T47D (cell line): ENCODE results near the gene GNB5.
A peak's percentile ranks its signal among the peaks of the same experiment; 100 is the strongest.
"Not testable (repeated sequence)": the region's sequence is repeated elsewhere in the genome, so short reads cannot be mapped to it uniquely, and the experiment has no call there.

Source experiments
- DNase-seq, 2 experiments: peaks; one replicate each; pipeline versions ENCODE4 v3.0.0 to v3.0.0-alpha.2; 2011 to 2012; ENCODE audit warnings: low read depth in 1 of 2, low spot score in 1 of 2
- JUND ChIP-seq: IDR thresholded peaks from 2 replicates; pipeline ENCODE4 v1.6.1; 2012; ENCODE audit warnings: low read depth
- in situ Hi-C: cut with HindIII; loops from 2 replicates; pipeline ENCODE4 v1.10.0; 2016; ENCODE audit warnings: low sequenced_read_pairs, low pct_unique_long_range_greater_than_20kb

Gene GNB5

DNA sequence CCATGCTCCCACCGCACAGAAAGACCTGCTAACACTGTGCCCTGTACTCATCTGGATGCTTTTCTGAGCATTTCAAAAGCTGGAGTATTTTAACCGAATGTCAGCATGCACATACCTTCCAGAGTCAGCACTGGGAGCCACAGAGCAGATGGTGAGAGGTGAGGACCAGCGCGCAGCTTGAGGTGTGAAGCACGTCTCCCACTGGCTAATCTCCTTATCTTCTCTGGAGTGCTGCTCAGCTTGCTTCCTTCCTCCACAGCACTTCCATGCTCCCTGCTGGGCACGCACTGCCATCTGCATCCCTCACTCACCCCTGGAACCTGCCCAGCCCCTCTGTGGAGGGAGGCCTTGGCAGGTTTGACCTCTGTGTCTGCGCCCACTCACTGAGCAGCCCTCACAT, at the start of gene GNB5:
Gene GNB5, minus strand, starts transcription at position 186 of the 400 bp plus-strand sequence. CDS start 6,716 bp downstream, outside the sequence.
- in situ Hi-C loops = no loop called here
- TF ChIP-seq JUND = no peak
- DNase-seq = no peak

DNA sequence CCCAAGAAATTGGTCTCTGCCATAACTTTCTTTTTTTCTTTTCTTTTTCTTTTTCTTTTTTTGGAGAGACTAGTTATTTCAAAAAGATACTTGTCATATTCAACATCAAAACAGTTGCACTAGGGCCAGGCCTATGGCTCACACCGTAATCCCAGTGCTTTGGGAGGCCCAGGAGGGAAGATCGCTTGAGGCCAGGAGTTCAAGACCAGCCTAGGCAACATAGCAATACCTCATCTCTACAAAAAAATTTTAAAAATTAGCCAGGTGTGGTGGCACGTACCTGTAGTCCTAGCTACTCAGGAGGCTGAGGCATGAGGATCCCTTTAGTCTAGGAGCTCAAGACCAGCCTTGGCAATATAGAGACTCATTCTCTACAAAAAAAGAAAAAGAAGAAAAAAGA, 49.0 kb upstream of the GNB5 start:
- TF ChIP-seq JUND = no peak
- no peak for DNase-seq
- in situ Hi-C loops = no loop called here

DNA sequence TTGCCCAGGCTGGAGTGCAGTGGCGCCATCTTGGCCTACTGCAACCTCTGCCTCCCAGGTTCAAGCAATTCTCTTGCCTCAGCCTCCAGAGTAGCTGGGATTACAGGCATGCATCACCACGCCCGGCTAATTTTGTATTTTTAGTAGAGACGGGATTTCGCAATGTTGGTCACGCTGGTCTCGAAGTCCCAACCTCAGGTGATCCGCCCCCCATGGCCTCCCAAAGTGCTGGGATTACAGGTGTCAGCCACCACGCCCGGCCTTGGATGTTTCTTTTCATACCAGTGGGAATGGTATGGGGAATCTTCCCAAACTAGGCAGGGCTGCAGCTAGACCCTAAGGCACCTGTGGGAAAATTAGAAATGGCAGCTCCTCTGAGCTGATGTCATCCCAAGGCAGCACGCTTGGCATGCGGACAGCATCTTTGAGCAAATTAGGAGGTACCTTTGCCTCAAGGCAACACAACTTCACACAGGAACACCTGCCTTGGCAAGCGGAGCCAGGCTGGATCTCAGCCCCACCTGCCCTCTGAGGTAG, 47.9 kb upstream of the GNB5 start:
- DNase-seq, in situ Hi-C loops: not testable (repeated sequence)

DNA sequence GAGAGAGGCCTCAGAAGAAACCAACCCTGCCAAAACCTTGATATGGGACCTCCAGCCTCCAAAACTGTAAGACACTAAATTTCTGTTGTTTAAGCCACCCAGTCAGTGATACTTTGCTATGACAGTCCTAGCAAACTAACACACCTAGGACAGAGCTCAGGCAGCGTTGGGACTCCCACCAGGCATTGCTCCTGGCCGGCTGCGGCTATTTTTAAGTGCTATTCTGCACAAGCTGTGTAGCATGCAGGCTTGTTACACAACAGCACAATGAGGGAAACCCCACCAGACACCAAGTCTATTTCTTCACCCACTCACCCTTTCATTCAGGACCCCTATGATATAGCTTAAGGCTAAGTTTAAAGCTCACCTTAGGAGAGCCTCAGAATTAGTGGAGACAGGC, 47.0 kb upstream of the GNB5 start:
- TF ChIP-seq JUND = no peak
- no peak for DNase-seq
- in situ Hi-C loops = no loop called here

DNA sequence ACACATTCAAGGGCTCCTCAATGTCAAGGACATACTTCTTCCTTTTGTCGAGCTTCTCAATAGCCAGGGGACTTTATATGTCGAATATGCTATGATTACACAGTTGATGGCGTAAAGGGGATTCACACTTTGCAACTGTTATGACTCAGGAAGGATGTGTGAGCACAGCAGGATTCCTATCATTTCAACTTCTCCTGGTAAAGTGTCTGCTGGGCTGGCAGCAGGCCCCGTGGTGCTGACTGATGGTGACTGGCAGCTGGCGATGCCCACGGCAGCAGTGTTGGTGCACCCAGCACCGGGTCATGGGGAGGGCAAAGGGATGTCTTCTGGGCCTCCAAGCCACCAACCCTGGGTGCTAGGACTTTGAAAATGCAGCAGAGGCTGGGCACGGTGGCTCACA, 44.8 kb upstream of the GNB5 start:
- TF ChIP-seq JUND = no peak
- DNase-seq = no peak
- in situ Hi-C loops = no loop called here

DNA sequence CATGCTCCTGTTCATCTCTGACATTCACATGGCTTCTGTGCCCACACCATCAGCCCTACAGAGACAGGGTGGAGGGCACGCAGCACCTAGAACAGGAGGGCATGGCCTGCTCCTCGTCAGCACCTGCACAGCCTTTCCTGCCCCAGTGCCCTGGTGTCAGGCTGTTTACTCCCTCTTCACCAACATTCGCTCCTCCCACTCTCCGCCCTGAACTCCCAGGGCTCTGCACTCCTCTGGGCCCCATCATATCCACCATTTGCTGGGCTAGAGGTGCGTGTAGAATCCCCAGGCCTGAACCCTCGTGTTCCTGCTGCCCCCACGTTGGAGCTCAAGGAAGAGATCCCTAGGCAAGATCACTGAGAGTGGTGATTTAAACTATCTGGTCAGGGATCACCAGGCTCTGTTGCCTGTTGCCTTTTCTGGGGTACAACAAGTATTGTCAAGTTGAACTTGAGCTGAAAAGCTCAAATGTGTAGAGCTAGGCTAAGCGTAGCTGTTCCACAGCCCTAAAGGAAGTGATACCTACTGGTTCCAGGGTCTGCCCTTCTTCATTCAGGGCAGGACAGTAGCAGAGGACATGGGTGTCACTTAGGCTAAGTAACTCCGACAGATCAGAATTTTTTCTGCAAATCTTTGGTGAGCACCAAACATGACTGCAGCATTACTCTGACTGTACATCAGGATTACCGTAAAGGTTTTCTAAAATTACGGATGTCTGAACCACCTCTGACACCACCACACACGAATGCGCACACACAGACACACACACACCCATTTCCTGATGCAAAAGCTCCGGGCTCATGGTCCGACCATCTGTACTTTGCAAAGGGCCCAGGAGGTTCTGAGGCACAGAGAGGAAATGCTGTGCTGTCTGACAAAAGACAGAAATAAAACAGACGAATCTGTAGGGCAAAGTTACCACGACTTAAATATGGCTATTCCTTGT, 43.7 kb upstream of the GNB5 start:
- in situ Hi-C loops = no loop called here
- no peak for TF ChIP-seq JUND

DNA sequence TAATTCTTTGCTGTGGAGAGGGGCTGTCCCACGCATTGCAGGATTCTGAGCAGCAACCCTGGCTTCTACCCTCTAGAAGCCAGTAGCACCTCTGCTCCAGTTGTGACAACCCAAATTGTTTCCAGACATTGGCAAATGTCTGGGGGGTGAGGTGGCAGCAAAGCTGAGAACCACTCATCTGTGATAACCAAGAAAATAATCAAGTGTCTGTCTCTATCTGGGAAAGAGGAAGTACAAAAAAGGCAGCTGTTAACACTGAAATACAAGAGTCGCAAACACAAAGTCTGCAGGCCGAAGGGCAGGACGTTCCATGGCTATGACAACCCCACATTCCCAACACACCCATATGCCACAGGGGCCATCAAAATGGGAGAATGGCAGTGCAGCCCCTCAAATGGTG, 42.2 kb upstream of the GNB5 start:
- DNase-seq = no peak
- in situ Hi-C loops = no loop called here
- no peak for TF ChIP-seq JUND

More for the DNA sequence above, 43.7 kb upstream of the GNB5 start:
- no peak for DNase-seq

DNA sequence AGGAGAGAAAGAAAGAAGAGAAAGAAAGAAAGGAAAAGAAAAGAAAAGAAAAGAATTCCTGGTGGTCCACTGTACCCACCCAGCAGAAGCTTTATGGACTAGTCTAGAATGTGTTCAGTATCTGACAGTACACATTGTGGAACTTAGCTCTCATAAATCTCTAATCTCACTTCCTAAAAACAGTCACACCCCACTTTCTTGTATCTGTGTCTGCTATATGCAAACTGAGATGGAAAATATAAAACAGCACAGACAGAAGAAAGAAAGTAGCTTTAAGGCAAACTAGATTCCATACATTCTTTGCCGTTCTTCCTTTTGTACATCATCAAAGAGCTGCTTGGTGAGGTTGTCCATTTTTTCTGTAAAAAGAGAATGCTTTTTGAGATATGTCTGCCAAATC, 41.1 kb upstream of the GNB5 start:
- TF ChIP-seq JUND = no peak
- no peak for DNase-seq
- in situ Hi-C loops = no loop called here

DNA sequence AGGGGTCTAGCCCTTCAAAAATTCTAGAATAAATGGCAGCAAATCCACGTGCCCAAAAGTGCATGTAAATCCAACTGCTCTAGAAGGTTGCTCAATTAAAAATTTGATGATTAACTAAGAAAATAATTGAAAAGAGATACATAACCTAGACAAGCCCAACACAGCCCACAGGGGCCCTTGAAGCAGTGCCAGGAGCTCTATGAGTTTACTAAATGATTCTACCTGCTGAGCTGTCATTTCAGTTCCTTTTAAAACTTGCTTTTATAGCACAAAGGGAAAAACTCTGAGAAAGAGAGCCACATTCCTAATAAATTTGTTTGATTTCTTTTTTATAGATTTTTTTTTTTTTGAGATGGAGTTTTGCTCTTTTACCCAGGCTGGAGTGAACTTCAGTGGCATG, 38.9 kb upstream of the GNB5 start:
- in situ Hi-C loops = no loop called here
- DNase-seq = no peak

DNA sequence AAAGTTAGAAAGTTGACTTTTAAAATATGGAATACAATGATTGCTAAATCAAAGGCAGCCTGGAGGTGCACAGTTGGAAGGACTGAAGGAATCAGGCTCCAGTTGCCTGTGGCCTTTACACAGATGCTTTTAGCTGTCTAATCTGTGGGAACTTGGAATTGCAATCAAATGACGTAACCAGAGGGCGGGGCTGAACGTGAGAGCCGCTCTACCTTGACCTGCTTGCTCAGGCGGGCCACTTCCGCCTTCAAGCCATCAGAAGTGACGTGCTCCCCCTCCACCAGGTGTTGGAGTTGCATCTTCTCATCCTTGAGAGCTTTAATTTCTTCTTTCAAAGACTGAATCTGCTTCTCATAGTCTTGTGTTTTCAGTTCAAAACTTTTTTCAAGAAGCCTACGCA, 37.7 kb upstream of the GNB5 start:
- no peak for TF ChIP-seq JUND
- no peak for DNase-seq
- in situ Hi-C loops = no loop called here

More for the DNA sequence above, 38.9 kb upstream of the GNB5 start:
- no peak for TF ChIP-seq JUND

DNA sequence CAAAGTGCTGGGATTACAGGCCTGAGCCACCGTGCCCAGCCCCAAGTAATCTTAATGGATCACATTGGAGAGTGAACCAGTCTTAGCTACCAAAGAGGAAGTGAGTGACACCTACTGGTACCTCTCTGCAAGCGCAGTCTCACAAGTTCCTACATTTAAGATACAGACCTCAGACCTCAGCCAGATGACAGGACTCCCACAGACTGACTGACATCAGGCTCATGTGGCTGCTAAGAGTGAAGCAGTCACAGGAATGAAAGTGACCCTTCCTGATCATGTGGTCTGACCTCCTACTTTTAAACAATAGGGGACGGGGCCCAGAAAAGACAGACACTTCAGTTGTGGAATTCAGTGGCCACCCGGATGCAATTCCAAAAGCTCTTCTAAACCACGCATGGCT, 36.3 kb upstream of the GNB5 start:
- in situ Hi-C loops = no loop called here
- DNase-seq = peak; percentile 64 to 79
- no peak for TF ChIP-seq JUND

DNA sequence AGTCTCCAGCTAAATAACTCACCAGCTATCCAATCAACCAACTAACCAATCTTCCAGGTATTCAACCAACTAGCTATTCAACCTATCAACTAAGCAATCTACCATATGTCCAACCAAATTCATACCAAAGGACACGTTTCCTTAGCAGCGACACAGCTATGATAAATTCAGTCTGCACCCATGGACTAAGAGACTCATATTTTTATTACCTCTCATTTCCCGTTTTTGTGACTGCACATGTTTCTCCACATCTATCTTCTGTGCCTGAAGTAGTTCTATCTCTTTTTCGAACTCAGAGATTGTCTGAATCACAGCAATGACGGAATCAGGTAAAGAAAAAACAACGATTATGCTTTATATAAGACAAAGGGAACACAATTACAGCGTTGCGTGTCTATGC, 34.0 kb upstream of the GNB5 start:
- in situ Hi-C loops = no loop called here
- no peak for TF ChIP-seq JUND
- no peak for DNase-seq

DNA sequence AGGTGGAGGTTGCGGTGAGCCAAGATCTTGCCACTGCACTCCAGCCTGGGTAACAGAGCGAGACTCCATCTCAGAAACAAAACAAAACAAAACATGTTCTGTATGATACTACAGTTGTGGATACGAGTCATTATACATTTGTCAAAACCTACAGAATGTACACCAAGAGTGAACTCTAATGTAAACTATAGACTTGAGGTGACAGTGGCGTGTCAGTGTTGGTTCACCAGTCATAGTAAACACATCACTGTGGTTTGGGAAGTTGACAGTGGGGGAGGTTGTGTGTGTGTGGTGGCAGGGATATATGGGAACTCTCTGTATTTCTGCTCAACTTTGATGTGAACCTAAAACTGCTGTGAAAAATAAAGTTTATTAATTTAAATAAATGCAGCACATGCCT, 33.0 kb upstream of the GNB5 start:
- TF ChIP-seq JUND = no peak
- DNase-seq = no peak
- in situ Hi-C loops = no loop called here
